Epidermal melanocyte (primary cell): Measurements from ENCODE around the gene NBEA.
"Not testable (repeated sequence)": the region's sequence is repeated elsewhere in the genome, so short reads cannot be mapped to it uniquely, and the experiment has no call there.

ENCODE experiments used
- DNase-seq: peaks from one replicate; pipeline ENCODE4 v3.0.0; 2011; ENCODE audit warnings: low spot score; ENCODE audit not compliant: insufficient read length

NBEA gene

DNA sequence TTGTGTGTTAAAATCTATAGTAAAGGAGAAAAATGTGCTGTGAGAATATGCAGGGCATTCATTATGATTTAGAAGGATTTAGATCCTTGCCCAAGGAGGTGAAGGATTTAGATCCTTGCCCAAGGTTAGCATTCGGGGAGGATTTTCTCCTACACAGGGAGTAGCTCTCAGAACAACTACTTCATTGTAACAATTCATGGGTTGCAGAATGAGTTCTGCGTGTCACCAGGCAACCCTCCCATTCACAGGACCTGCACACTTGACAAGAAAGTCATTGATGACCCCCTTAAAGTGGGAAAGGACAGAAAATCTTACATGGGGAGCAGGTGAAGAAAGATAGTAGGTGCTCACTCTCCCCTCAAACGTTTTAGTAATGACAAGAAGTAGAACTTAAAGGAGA, 701.6 kb downstream of the NBEA start:
- no peak for DNase-seq

- no peak for DNase-seq
Observed at GRCh38 chr13:35646056-35646774, 704.1 kb downstream of the NBEA start.

GRCh38 chr13:35648201-35648600, 706.1 kb downstream of the NBEA start:
- DNase-seq: no peak

GRCh38 chr13:35649162-35649561, 707.1 kb downstream of the NBEA start:
- no peak for DNase-seq

GRCh38 chr13:35659796-35660195, 717.7 kb downstream of the NBEA start:
- no peak for DNase-seq

- no peak for DNase-seq
Observed at GRCh38 chr13:35664747-35665146, 722.7 kb downstream of the NBEA start.

DNA sequence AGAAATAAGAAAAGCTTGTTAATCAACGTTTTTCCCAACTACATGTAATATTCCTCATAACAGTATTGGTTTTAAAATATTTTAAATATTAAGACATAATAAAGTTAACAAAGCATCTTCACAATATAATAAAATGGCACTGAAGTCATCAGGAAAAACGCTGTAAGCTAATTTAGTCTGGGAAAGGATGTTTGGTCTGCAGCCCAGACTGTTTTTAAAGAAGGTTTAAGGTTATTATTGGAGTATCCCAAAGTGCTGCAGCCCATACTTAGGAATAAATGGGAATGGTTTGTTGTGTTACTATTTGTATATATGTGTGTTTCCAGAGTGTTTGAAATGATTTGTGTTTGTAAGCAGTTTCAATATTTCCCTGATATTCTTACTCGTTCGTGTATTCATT, 727.3 kb downstream of the NBEA start:
- DNase-seq: no peak

DNA sequence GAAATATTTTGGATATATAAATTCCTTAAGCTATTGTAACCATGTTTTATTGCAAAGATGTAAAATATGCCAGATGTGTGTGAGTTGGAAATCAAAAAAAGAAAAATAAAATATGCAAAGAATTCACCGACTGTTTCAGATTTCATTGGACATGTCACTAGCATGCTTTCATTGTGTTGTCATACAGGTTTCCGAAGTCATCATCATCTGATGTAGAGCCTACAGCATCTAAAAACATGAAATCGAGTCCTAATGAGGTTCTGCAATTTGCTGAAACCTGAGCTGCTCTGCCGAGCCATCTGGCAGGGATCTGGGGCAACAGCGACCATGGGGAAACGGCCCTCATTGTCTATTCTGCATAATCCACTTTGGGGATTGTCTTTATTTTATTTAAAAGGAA, 730.5 kb downstream of the NBEA start:
- peak; percentile 26 for DNase-seq

GRCh38 chr13:35675651-35676050, 733.6 kb downstream of the NBEA start:
- no peak for DNase-seq

DNA sequence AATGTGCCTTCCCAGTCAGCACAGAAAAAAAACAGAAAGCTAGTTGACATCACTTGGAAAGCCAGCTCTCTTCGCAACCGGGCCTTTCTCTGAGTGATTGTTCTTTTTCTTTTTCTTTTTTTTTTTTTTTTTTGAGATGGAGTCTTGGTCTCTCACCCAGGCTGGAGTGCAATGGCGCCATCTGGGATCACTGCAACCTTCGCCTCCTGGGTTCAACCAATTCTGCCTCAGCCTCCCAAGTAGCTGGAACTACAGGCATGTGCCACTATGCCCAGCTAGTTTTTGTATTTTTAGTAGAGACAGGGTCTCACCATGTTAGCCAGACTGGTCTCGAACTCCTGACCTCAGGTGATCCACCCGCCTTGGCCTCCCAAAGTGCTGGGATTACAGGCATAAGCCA, 735.8 kb downstream of the NBEA start:
- DNase-seq: not testable (repeated sequence)

DNA sequence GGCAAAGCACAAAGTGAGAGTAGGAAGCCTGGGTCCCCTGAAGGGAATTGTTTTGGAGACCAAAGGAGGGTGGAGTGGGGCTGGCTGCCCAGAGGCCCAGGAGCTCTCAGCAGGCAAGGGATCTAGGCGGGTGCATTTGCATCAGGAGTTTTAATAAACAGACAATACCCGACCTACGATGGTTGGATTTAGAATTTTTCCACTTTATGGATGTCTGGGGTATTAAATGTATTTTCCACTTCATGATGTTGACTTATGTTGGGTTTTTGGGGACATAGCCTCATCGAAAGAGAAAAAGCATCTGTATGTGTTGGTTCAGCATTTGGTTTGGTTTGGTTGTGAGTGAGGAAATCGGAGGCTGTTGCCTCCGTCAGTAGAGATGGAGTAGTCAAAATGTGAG, 739.6 kb downstream of the NBEA start:
- DNase-seq: no peak

GRCh38 chr13:35684432-35684831, 742.4 kb downstream of the NBEA start:
- no peak for DNase-seq

- no peak for DNase-seq
Observed at GRCh38 chr13:35687336-35687735, 745.3 kb downstream of the NBEA start.

GRCh38 chr13:35690581-35691207, 748.6 kb downstream of the NBEA start:
- no peak for DNase-seq

- no peak for DNase-seq
Observed at GRCh38 chr13:35693134-35693784, 751.2 kb downstream of the NBEA start.

- DNase-seq: no peak
Observed at GRCh38 chr13:35694031-35694430, 752.0 kb downstream of the NBEA start.

DNA sequence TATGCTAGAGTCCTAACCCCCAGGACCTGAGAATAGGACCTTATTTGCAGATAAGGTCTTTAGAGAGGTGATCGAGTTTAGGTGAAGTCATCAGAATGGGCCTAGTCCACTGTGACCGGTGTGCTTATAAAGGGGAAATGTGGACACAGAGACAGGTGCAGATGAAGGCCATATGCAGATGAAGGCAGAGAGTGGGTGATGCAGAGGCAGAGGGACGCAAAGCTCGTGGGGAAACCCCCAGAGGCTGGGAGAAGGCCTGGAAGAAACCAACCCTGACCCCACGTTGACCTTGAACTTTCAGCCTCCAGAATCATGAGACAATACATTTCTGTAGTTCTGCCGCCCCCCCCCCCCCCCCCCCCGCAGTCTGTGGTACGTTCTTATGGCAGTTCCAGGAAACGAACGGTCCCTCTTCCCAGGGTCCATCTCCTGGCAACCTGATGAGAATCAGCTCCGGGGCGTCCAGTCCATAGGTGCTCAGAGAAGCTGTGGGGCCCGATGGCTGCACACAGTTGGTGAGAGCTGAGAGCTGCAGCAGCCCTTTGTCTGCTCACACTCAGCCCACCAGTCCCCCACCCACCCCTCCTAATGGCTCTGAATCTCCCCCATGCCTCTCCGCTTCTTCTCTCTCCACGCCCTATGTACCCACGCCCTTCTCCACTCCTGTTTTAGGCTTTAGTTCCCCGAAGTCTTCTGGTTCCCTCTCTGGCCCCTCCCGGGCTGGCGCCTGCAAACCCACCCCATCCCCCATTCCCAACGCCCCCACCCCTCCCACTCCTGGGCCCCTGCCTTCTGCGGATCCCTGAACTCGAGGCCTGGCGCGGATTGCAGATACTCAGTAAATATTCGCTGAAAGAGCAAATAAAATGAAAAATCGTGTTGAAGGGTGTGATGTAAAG, 752.7 kb downstream of the NBEA start:
- DNase-seq: no peak

- DNase-seq: no peak
Observed at GRCh38 chr13:35695448-35695770, 753.3 kb downstream of the NBEA start.

DNA sequence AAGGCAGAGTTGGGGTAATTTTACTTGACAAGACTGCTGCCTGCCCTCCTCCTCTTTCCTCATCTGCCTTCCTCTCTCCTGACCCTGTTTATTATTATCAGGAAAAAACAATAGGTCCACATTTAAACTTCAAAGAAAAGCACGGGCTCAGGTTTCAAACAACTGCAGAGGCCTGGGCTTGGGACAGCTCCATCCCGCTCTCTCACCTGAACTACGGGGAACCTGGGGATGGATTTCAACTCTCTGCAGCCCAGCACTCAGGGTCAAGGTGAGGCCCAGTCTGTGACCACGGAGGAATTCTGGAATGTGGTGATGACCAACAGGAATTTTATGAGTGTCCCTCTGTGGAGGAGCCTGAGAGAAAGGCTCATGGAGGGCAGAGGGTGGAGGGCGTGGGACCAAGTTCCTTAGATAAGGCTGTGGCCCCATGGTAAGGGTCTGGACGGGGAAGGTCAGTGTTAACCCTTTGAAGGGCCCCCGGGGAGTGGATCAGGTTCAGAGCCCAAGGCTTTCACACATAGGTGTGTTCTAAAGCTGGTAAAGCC, 755.2 kb downstream of the NBEA start:
- DNase-seq: no peak

- DNase-seq: no peak
Observed at GRCh38 chr13:35698911-35699576, 757.0 kb downstream of the NBEA start.
